OCI-LY1 (cell line): ENCODE results near the gene PDLIM3.

Experiments
- H2AFZ ChIP-seq: fragments of 200-600 bp; sonication (generic), shearing (Covaris generic); 2 replicates; pipeline ENCODE4 v1.6.0; 2014; ENCODE audit warnings: antibody characterized with exemption, mild to moderate bottlenecking, low read length
- H3F3A ChIP-seq: fragments of 200-600 bp; sonication (generic), shearing (Covaris generic); 2 replicates; pipeline ENCODE4 v1.6.0; 2014; ENCODE audit warnings: mild to moderate bottlenecking, antibody characterized with exemption, low read length, moderate library complexity; ENCODE audit not compliant: insufficient read depth
- H3K27ac ChIP-seq: fragments of 200-600 bp; sonication (generic); 2 replicates; pipeline ENCODE4 v1.5.1; 2014; ENCODE audit warnings: low read length, mixed run types, mild to moderate bottlenecking, low read depth; ENCODE audit not compliant: poor library complexity, severe bottlenecking
- H3K27me3 ChIP-seq: fragments of 200-600 bp; sonication (generic); 2 replicates; pipeline ENCODE4 v1.6.0; 2014; ENCODE audit warnings: antibody characterized with exemption, mild to moderate bottlenecking, low read length, moderate library complexity; ENCODE audit not compliant: insufficient read depth
- H3K36me3 ChIP-seq: fragments of 200-600 bp; sonication (generic); 2 replicates; pipeline ENCODE4 v1.6.1; 2014; ENCODE audit warnings: mild to moderate bottlenecking, antibody characterized with exemption, low read length, moderate library complexity, mixed read lengths; ENCODE audit not compliant: insufficient read depth
- H3K4me1 ChIP-seq: fragments of 200-600 bp; sonication (generic); 2 replicates; pipeline ENCODE4 v1.5.1; 2014; ENCODE audit warnings: mild to moderate bottlenecking, low read length, moderate library complexity; ENCODE audit not compliant: insufficient read depth, severe bottlenecking
- H3K4me2 ChIP-seq: fragments of 200-600 bp; sonication (generic), shearing (Covaris generic); 2 replicates; pipeline ENCODE4 v1.6.1; 2014; ENCODE audit warnings: low read length
- H3K4me3 ChIP-seq: fragments of 200-600 bp; sonication (generic); 2 replicates; pipeline ENCODE4 v1.5.1; 2014; ENCODE audit warnings: low read length, low read depth, mild to moderate bottlenecking, mixed read lengths; ENCODE audit not compliant: poor library complexity, severe bottlenecking
- H3K79me2 ChIP-seq: fragments of 200-600 bp; shearing (Covaris generic); 2 replicates; pipeline ENCODE4 v1.6.1; 2016; ENCODE audit warnings: mixed run types, low read length, mixed read lengths; ENCODE audit not compliant: insufficient read depth
- H3K9ac ChIP-seq: fragments of 200-600 bp; sonication (generic), shearing (Covaris generic); 2 replicates; pipeline ENCODE4 v1.6.1; 2014; ENCODE audit warnings: mild to moderate bottlenecking, low read length, mixed read lengths
- H3K9me2 ChIP-seq: fragments of 200-600 bp; sonication (generic), shearing (Covaris generic); 2 replicates; pipeline ENCODE4 v1.6.1; 2014; ENCODE audit warnings: low read depth, mild to moderate bottlenecking, low read length, mixed read lengths
- H3K9me3 ChIP-seq: fragments of 200-600 bp; shearing (Covaris generic); 2 replicates; pipeline ENCODE4 v1.6.1; 2014; ENCODE audit warnings: low read length, mixed read lengths
- H4K20me1 ChIP-seq: fragments of 200-600 bp; sonication (generic), shearing (Covaris generic); 2 replicates; pipeline ENCODE4 v1.6.0; 2016; ENCODE audit warnings: mild to moderate bottlenecking, low read length; ENCODE audit not compliant: insufficient read depth
- CTCF ChIP-seq: fragments of 200-600 bp; sonication (generic), shearing (Covaris generic); IDR thresholded peaks from 2 replicates; pipeline ENCODE4 v1.5.1; 2017; ENCODE audit warnings: mild to moderate bottlenecking, antibody characterized with exemption, low read length, moderate library complexity, mixed read lengths
- EZH2 ChIP-seq: fragments of 200-600 bp; sonication (generic), shearing (Covaris generic); IDR thresholded peaks from 2 replicates; pipeline ENCODE4 v1.8.0; 2017; ENCODE audit warnings: borderline replicate concordance, mixed run types, mild to moderate bottlenecking, antibody characterized with exemption, low read length, moderate library complexity, mixed read lengths

The PDLIM3 gene

GRCh38 chr4:185500576-185500975 is 34.7 kb downstream of the PDLIM3 start:
- peaks cover 4% of the 10 kb centered on the region; the same call in 1 of the 2 replicates for H3K27me3 ChIP-seq
- H3K4me3 ChIP-seq, result no peak overlapping the region
- H3K4me1 ChIP-seq, result no peaks in the 10 kb centered on the region
- no peak overlapping the region for H3K4me2 ChIP-seq
- no peaks in the 10 kb centered on the region for H3K9me2 ChIP-seq
- no peaks in the 10 kb centered on the region for H4K20me1 ChIP-seq
- H2AFZ ChIP-seq, result no peak overlapping the region
- H3K27ac ChIP-seq, result no peak overlapping the region
- no peaks in the 10 kb centered on the region for H3K9me3 ChIP-seq
- H3K79me2 ChIP-seq, result no peaks in the 10 kb centered on the region
- H3F3A ChIP-seq, result no peaks in the 10 kb centered on the region
- no peak for TF ChIP-seq EZH2
- H3K9ac ChIP-seq, result no peak overlapping the region
- H3K36me3 ChIP-seq, result no peaks in the 10 kb centered on the region

DNA sequence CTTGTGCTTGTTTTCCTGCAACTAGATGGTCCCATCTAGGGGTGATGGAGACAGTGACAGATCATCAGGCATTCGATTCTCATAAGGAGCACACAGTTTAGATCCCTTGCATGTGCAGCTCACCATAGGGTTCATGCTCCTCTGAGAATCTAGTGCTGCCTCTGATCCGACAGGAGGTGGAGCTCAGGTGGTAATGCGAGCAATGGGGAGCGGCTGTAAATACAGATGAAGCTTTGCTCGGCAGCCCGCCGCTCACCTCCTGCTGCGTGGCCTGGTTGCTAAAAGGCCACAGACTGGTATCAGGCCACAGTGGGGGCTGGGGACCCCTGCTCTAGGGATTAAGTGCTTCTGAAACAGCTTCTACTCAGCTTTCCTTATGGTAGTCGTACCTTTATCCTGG is 35.3 kb downstream of the PDLIM3 start:
- Histone ChIP-seq H3F3A (no peaks in the 10 kb centered on the region), H3K79me2 (no peaks in the 10 kb centered on the region), H3K9me3 (no peaks in the 10 kb centered on the region), H3K4me3 (no peak overlapping the region), H3K9me2 (no peaks in the 10 kb centered on the region), H3K9ac (no peak overlapping the region), H3K4me2 (no peak overlapping the region), H3K27me3 (peaks cover 4% of the 10 kb centered on the region; the same call in 1 of the 2 replicates), H3K27ac (no peak overlapping the region), H2AFZ (no peak overlapping the region), H4K20me1 (no peaks in the 10 kb centered on the region), H3K36me3 (no peaks in the 10 kb centered on the region), H3K4me1 (no peaks in the 10 kb centered on the region)
- TF ChIP-seq CTCF (no peak), EZH2 (no peak)

DNA sequence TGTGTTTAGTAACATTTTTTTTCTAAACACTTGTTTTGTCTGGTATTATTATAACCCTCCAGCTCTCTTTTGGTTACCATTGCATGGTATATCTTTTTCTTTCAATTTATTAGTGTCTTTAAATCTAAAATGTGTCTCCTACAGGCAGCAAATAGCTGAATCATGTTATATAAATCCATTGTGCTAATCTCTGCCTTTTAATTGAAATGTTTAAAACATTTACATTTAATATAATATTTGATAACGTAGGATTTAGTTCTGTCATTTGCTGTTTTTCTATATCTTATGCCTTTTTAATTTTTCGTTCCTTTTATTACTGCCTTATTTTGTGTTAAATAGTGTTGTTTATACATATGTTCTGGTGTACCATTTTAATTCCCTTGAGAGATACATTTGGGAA is 46.7 kb downstream of the PDLIM3 start:
- H2AFZ ChIP-seq, result no peak overlapping the region
- H3K4me3 ChIP-seq, result no peak overlapping the region
- H3K79me2 ChIP-seq, result no peaks in the 10 kb centered on the region
- H3K9ac ChIP-seq, result no peak overlapping the region
- H3K27me3 ChIP-seq, result no peaks in the 10 kb centered on the region
- H3F3A ChIP-seq, result no peaks in the 10 kb centered on the region
- TF ChIP-seq CTCF, result no peak
- no peak for TF ChIP-seq EZH2
- H4K20me1 ChIP-seq, result no peaks in the 10 kb centered on the region
- H3K4me2 ChIP-seq, result no peak overlapping the region
- no peaks in the 10 kb centered on the region; the same call in 1 of the 2 replicates for H3K9me2 ChIP-seq
- H3K36me3 ChIP-seq, result no peaks in the 10 kb centered on the region
- H3K9me3 ChIP-seq, result peaks cover 8% of the 10 kb centered on the region; the same call in 1 of the 2 replicates
- H3K27ac ChIP-seq, result no peak overlapping the region
- no peaks in the 10 kb centered on the region for H3K4me1 ChIP-seq

- no peaks in the 10 kb centered on the region for H3F3A ChIP-seq
- TF ChIP-seq CTCF (no peak), EZH2 (no peak)
- no peaks in the 10 kb centered on the region for H3K27me3 ChIP-seq
- H3K36me3 ChIP-seq, result no peaks in the 10 kb centered on the region
- H3K27ac ChIP-seq, result no peak overlapping the region
- H4K20me1 ChIP-seq, result no peaks in the 10 kb centered on the region
- H3K79me2 ChIP-seq, result no peaks in the 10 kb centered on the region
- H3K9me3 ChIP-seq, result no peaks in the 10 kb centered on the region
- H3K4me2 ChIP-seq, result no peak overlapping the region
- H3K9ac ChIP-seq, result no peak overlapping the region
- no peak overlapping the region for H3K4me3 ChIP-seq
- no peak overlapping the region for H2AFZ ChIP-seq
- H3K4me1 ChIP-seq, result peaks cover 26% of the 10 kb centered on the region
- no peaks in the 10 kb centered on the region for H3K9me2 ChIP-seq
These were observed 53.9 kb downstream of the PDLIM3 start for GRCh38 chr4:185481401-185481800.
